WTC11 (cell line): ENCODE measurements around the gene TFB1M. TPM values are rescaled to one million over a fixed set of nuclear protein-coding genes. Genes with fewer than 3 reads are reported as not detected.

Experiments
- ATAC-seq: fragments of 200-7000 bp; cut with Tn5 transposase; 2 replicates; pipeline ENCODE4 v1.10.0; 2021; ENCODE audit warnings: mild to moderate bottlenecking, moderate library complexity
- CTCF ChIA-PET: fragments of 300-600 bp; sonication (Branson Sonifier 250); formaldehyde crosslinking; loops from one replicate; lab custom pipeline; 2021; ENCODE audit warnings: antibody characterized with exemption; lab: Charles Lee
- POLR2A ChIA-PET: fragments of 350-600 bp; sonication (Branson Sonifier 250); formaldehyde crosslinking; loops from one replicate; lab custom pipeline; 2021; ENCODE audit warnings: antibody characterized with exemption; lab: Charles Lee
- DNase-seq: peaks from one replicate; pipeline ENCODE4 v3.0.0; 2021; ENCODE audit warnings: low spot score
- H3K27ac Mint-ChIP-seq: 2 replicates; pipeline ENCODE4 v1.8.0; 2021; ENCODE audit warnings: mixed read lengths
- H3K27me3 Mint-ChIP-seq: 2 replicates; pipeline ENCODE4 v1.8.0; 2021; ENCODE audit warnings: low read depth, mild to moderate bottlenecking, moderate library complexity, mixed read lengths
- H3K36me3 Mint-ChIP-seq: 2 replicates; pipeline ENCODE4 v1.8.0; 2021; ENCODE audit warnings: mixed read lengths
- H3K4me1 Mint-ChIP-seq: 2 replicates; pipeline ENCODE4 v1.8.0; 2022; ENCODE audit warnings: mixed read lengths
- H3K4me3 Mint-ChIP-seq: 2 replicates; pipeline ENCODE4 v1.8.0; 2021; ENCODE audit warnings: mild to moderate bottlenecking, moderate library complexity, mixed read lengths
- H3K9me3 Mint-ChIP-seq: 2 replicates; pipeline ENCODE4 v1.8.0; 2021; ENCODE audit warnings: mixed read lengths
- EMX1 ChIP-seq: fragments of 250-450 bp; sonication (Bioruptor Pico); IDR thresholded peaks from 2 replicates; pipeline ENCODE4 v1.8.0; 2021; ENCODE audit warnings: mild to moderate bottlenecking
- GTF2I ChIP-seq: fragments of 250-450 bp; sonication (Bioruptor Pico); conservative IDR thresholded peaks from 2 replicates; pipeline ENCODE4 v1.4.0; 2021; ENCODE audit warnings: mild to moderate bottlenecking
- HMGA2 ChIP-seq: fragments of 250-450 bp; sonication (Bioruptor Pico); IDR thresholded peaks from 2 replicates; pipeline ENCODE4 v1.4.0; 2021; ENCODE audit warnings: mild to moderate bottlenecking, moderate library complexity
- MYBL2 ChIP-seq: sonication (generic); formaldehyde crosslinking; IDR thresholded peaks from 2 replicates; pipeline ENCODE4 v1.8.1; 2023; ENCODE audit warnings: mild to moderate bottlenecking, moderate library complexity, missing genetic modification reagents
- NFATC4 ChIP-seq: fragments of 250-450 bp; sonication (Bioruptor Pico); IDR thresholded peaks from 2 replicates; pipeline ENCODE4 v1.9.0; 2021; ENCODE audit warnings: mild to moderate bottlenecking
- RORB ChIP-seq: fragments of 250-450 bp; sonication (Bioruptor Pico); IDR thresholded peaks from 2 replicates; pipeline ENCODE4 v1.9.0; 2021; ENCODE audit warnings: mild to moderate bottlenecking
- SMAD4 ChIP-seq: sonication (generic); formaldehyde crosslinking; IDR thresholded peaks from 2 replicates; pipeline ENCODE4 v1.8.0; 2022; ENCODE audit warnings: mild to moderate bottlenecking, missing genetic modification reagents
- total RNA-seq: library from RNA; stranded (reverse); gene quantifications from 3 replicates; pipeline ENCODE4 v1.2.3, GENCODE V29; 2021
- TF ChIP-seq, protein P1 (sequence below): sonication (generic); formaldehyde crosslinking; IDR thresholded peaks from 2 replicates; pipeline ENCODE4 v1.8.1; 2023; ENCODE audit warnings: mild to moderate bottlenecking, missing genetic modification reagents, moderate library complexity
- TF ChIP-seq, protein P2 (sequence below): sonication (generic); formaldehyde crosslinking; IDR thresholded peaks from 2 replicates; pipeline ENCODE4 v1.8.1; 2023; ENCODE audit warnings: mild to moderate bottlenecking, missing genetic modification reagents, borderline replicate concordance
- TF ChIP-seq, protein P3 (sequence below): sonication (generic); formaldehyde crosslinking; IDR thresholded peaks from 2 replicates; pipeline ENCODE4 v1.8.0; 2022; ENCODE audit warnings: mild to moderate bottlenecking, missing genetic modification reagents
- TF ChIP-seq, protein P4 (sequence below): sonication (generic); formaldehyde crosslinking; IDR thresholded peaks from 2 replicates; pipeline ENCODE4 v1.8.1; 2023; ENCODE audit warnings: mild to moderate bottlenecking, missing genetic modification reagents

TFB1M gene
- total RNA-seq, 1 experiment from 2014 or later, result 41.8 TPM

DNA sequence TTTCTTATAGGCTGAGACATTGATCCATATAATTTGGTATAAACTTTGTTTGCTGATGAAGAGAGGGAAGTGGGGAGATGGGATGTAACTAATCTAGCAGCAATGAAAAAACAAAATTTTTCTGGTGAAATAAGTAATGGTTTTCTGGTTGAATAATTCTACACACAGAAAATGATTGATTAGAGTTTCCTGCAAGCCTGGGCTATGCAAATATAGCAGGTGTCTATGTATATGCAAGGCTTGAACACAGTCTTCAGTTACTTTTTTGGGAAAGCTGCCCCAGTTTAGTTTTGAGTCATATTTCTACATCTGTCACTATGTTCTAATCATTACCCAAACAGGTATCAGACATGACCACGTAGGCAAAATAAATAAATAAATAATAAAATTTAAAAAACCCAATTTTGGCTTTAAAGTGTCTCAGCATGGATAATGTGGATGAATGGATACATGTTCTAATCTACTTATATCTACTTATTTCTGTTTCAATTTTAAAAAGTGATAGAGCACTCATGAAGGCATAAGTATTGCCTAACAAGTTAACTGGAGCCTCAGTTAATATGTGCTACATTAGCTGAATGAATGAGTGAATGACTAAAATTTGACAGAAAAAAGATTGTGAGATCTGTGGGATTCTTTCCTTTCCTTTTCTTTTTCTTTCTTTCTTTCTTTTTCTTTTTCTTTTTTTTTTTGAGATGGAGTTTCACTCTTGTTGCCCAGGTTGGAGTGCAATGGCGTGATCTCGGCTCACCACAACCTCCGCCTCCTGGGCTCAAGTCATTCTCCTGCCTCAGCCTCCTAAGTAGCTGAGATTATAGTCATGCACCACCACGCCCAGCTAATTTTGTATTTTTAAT lies 37.2 kb upstream of the TFB1M start:
- H3K27me3 Mint-ChIP-seq, result no peaks in the 10 kb centered on the region; the same call in 1 of the 2 replicates
- H3K4me3 Mint-ChIP-seq, result no peak overlapping the region
- H3K36me3 Mint-ChIP-seq, result peaks cover 12% of the 10 kb centered on the region
- TF ChIP-seq SMAD4, result no peak
- TF ChIP-seq, all 79 proteins: peak for 0
- no peak for ATAC-seq
- ChIA-PET POLR2A (no interaction called here), CTCF (no interaction called here)
- DNase-seq, result no peak
- H3K27ac Mint-ChIP-seq, result no peak overlapping the region
- H3K4me1 Mint-ChIP-seq, result no peaks in the 10 kb centered on the region
- peaks cover 49% of the 10 kb centered on the region for H3K9me3 Mint-ChIP-seq

DNA sequence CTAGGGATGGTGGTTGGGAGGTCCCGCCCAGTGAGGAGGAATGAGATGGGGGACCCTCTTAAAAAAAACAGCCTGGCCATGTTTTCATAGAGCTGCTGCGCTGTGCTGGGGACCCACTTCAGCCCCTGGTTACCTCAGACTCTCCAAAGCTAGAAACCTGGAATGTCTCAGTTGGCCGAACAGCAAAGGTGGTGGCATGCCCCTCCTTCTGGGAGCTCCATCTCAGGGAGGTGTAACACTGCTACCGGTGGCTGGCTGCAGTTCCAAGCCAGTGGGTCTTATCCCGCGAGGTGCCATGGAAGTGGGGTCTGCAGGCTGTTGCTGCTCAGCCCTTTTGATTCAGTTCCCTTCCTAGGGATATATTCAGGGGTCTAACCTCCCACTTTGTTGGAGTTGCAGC lies 35.7 kb upstream of the TFB1M start:
- no peak; the same call in 1 of the 2 replicates for ATAC-seq
- no peak for DNase-seq
- Mint-ChIP-seq H3K36me3 (peaks cover 20% of the 10 kb centered on the region), H3K4me1 (no peaks in the 10 kb centered on the region), H3K9me3 (peaks cover 54% of the 10 kb centered on the region), H3K27me3 (no peaks in the 10 kb centered on the region; the same call in 1 of the 2 replicates), H3K27ac (no peak overlapping the region), H3K4me3 (no peak overlapping the region)
- ChIA-PET CTCF (interaction anchor here (1.1 kb wide), 1 partner anchor 59 kb away, joined by 5 read pairs; no protein-coding TSS in a partner anchor), POLR2A (no interaction called here)
- TF ChIP-seq, protein P1, sequence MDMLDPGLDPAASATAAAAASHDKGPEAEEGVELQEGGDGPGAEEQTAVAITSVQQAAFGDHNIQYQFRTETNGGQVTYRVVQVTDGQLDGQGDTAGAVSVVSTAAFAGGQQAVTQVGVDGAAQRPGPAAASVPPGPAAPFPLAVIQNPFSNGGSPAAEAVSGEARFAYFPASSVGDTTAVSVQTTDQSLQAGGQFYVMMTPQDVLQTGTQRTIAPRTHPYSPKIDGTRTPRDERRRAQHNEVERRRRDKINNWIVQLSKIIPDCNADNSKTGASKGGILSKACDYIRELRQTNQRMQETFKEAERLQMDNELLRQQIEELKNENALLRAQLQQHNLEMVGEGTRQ (CRISPR knock-in tag), result no peak

DNA sequence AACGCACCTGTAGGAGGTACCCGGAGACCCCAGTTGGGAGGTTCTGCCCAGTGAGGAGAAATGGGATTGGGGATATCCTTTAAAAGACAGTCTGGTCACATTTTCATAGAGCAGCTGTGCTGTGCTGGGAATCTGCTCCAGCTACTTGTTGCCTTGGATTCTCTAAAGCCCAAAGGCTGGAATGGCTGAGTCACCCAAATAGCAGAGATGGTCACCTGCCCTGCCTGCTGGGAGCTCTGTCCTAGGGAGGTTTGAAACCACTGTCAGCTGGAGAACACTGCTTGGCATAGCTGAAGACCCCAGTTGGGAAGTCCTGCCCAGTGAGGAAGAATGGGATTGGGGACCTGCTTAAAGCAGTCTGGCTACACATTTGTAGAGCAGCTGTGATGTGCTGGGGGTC lies 34.8 kb upstream of the TFB1M start:
- Mint-ChIP-seq H3K27ac (no peak overlapping the region), H3K4me3 (no peak overlapping the region), H3K36me3 (peaks cover 16% of the 10 kb centered on the region), H3K27me3 (no peaks in the 10 kb centered on the region; the same call in 1 of the 2 replicates), H3K9me3 (peaks cover 56% of the 10 kb centered on the region), H3K4me1 (no peaks in the 10 kb centered on the region)
- DNase-seq, result no peak
- TF ChIP-seq, protein P2, sequence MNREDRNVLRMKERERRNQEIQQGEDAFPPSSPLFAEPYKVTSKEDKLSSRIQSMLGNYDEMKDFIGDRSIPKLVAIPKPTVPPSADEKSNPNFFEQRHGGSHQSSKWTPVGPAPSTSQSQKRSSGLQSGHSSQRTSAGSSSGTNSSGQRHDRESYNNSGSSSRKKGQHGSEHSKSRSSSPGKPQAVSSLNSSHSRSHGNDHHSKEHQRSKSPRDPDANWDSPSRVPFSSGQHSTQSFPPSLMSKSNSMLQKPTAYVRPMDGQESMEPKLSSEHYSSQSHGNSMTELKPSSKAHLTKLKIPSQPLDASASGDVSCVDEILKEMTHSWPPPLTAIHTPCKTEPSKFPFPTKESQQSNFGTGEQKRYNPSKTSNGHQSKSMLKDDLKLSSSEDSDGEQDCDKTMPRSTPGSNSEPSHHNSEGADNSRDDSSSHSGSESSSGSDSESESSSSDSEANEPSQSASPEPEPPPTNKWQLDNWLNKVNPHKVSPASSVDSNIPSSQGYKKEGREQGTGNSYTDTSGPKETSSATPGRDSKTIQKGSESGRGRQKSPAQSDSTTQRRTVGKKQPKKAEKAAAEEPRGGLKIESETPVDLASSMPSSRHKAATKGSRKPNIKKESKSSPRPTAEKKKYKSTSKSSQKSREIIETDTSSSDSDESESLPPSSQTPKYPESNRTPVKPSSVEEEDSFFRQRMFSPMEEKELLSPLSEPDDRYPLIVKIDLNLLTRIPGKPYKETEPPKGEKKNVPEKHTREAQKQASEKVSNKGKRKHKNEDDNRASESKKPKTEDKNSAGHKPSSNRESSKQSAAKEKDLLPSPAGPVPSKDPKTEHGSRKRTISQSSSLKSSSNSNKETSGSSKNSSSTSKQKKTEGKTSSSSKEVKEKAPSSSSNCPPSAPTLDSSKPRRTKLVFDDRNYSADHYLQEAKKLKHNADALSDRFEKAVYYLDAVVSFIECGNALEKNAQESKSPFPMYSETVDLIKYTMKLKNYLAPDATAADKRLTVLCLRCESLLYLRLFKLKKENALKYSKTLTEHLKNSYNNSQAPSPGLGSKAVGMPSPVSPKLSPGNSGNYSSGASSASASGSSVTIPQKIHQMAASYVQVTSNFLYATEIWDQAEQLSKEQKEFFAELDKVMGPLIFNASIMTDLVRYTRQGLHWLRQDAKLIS (CRISPR knock-in tag), result no peak
- TF ChIP-seq EMX1 (CRISPR knock-in tag) (no peak), NFATC4 (CRISPR knock-in tag) (no peak), GTF2I (CRISPR knock-in tag) (no peak), RORB (no peak)
- TF ChIP-seq, protein P3, sequence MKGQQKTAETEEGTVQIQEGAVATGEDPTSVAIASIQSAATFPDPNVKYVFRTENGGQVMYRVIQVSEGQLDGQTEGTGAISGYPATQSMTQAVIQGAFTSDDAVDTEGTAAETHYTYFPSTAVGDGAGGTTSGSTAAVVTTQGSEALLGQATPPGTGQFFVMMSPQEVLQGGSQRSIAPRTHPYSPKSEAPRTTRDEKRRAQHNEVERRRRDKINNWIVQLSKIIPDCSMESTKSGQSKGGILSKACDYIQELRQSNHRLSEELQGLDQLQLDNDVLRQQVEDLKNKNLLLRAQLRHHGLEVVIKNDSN (CRISPR knock-in tag), result no peak
- TF ChIP-seq, protein P1 (CRISPR knock-in tag), result no peak
- no peak for ATAC-seq
- POLR2A ChIA-PET, result no interaction called here
- CTCF ChIA-PET, result no interaction called here

DNA sequence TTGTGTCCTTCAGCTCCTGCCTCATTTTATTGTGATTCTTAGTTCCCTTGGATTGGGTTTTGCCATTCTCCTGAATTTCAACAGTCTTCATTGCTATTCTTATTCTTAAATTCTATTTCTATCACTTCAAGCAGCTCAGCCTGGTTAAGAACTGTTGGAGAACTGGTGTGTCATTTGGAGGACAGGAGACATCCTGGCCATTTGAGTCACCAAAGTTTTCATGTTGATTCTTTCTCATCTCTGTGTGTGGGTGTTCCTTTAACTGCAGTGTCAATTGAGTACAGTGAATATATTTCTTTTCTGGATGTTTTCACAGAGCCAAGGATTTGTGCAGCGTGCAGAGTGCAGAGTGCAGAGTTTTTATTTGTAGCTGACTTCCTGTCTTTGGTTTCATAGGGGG lies 33.5 kb upstream of the TFB1M start:
- DNase-seq (no peak), ATAC-seq (no peak)
- Mint-ChIP-seq H3K27me3 (no peaks in the 10 kb centered on the region; the same call in 1 of the 2 replicates), H3K27ac (no peak overlapping the region), H3K9me3 (peaks cover 48% of the 10 kb centered on the region), H3K4me3 (no peak overlapping the region), H3K4me1 (no peaks in the 10 kb centered on the region), H3K36me3 (peaks cover 12% of the 10 kb centered on the region)
- CTCF ChIA-PET, result no interaction called here
- POLR2A ChIA-PET, result no interaction called here
- TF ChIP-seq, protein P4, sequence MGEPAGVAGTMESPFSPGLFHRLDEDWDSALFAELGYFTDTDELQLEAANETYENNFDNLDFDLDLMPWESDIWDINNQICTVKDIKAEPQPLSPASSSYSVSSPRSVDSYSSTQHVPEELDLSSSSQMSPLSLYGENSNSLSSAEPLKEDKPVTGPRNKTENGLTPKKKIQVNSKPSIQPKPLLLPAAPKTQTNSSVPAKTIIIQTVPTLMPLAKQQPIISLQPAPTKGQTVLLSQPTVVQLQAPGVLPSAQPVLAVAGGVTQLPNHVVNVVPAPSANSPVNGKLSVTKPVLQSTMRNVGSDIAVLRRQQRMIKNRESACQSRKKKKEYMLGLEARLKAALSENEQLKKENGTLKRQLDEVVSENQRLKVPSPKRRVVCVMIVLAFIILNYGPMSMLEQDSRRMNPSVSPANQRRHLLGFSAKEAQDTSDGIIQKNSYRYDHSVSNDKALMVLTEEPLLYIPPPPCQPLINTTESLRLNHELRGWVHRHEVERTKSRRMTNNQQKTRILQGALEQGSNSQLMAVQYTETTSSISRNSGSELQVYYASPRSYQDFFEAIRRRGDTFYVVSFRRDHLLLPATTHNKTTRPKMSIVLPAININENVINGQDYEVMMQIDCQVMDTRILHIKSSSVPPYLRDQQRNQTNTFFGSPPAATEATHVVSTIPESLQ (CRISPR knock-in tag), result no peak
- TF ChIP-seq, protein P1 (CRISPR knock-in tag), result no peak
- TF ChIP-seq MYBL2 (CRISPR knock-in tag) (no peak), HMGA2 (CRISPR knock-in tag) (no peak), RORB (no peak)
